ENCODE data around the gene CAPN9. TPM values are rescaled to one million over a fixed set of nuclear protein-coding genes. Genes with fewer than 3 reads are reported as not detected.
A peak's percentile ranks its signal among the peaks of the same experiment; 100 is the strongest.

The CAPN9 gene
- total RNA-seq, 6 experiments from 2014 or later = not detected

- H3K9me3 Mint-ChIP-seq = peaks cover 12% of the 10 kb centered on the region
- peak overlapping the region; percentile 64 for H3K4me3 Mint-ChIP-seq
- peaks cover 94% of the 10 kb centered on the region for H3K4me1 Mint-ChIP-seq (ENCODE audit: low read depth)
- peaks cover 9% of the 10 kb centered on the region; the same call in 1 of the 2 replicates for H3K27me3 Mint-ChIP-seq (ENCODE audit: insufficient read depth)
- H3K36me3 Mint-ChIP-seq (ENCODE audit: low read depth) = peaks cover 63% of the 10 kb centered on the region
- peak overlapping the region; percentile 85 for H3K27ac Mint-ChIP-seq
- DNase-seq = peak; percentile 93
- no peak for TF ChIP-seq CTCF (IDR thresholded peaks at IDR 0.05)
These were observed 102.5 kb downstream of the CAPN9 start for GRCh38 chr1:230849451-230850224.

- DNase-seq = no peak
- Mint-ChIP-seq H3K4me3 (peak overlapping the region; percentile 64), H3K9me3 (peaks cover 12% of the 10 kb centered on the region), H3K27ac (peak overlapping the region; percentile 85), H3K36me3 (ENCODE audit: low read depth) (peaks cover 68% of the 10 kb centered on the region), H3K4me1 (ENCODE audit: low read depth) (peaks cover 94% of the 10 kb centered on the region), H3K27me3 (ENCODE audit: insufficient read depth) (peaks cover 9% of the 10 kb centered on the region)
- TF ChIP-seq CTCF (IDR thresholded peaks at IDR 0.05) = no peak
These were observed 103.4 kb downstream of the CAPN9 start for GRCh38 chr1:230850547-230850946.

GRCh38 chr1:230851291-230851691, 104.1 kb downstream of the CAPN9 start:
- Mint-ChIP-seq H3K4me1 (ENCODE audit: low read depth) (peaks cover 94% of the 10 kb centered on the region), H3K36me3 (ENCODE audit: low read depth) (peaks cover 71% of the 10 kb centered on the region), H3K9me3 (peaks cover 12% of the 10 kb centered on the region), H3K4me3 (peak overlapping the region; percentile 64; the same call in 1 of the 2 replicates), H3K27ac (peak overlapping the region; percentile 85), H3K27me3 (ENCODE audit: insufficient read depth) (peaks cover 9% of the 10 kb centered on the region)
- TF ChIP-seq CTCF (IDR thresholded peaks at IDR 0.05) = no peak
- peak; percentile 67 for DNase-seq

Other genes with a start within 250 kb of the CAPN9 start
- gene COG2, start 104.9 kb upstream of the CAPN9 start, total RNA-seq (2021; fragmentation: NEBNext Ultra II Directional; extraction: Animal tissue kit (Norgen Biotek cat#: 25700)) = 10 to 100 TPM; 17.0 to 23.0 (median 20.6) TPM
- under 1 TPM in 4 of 6 experiments, not detected in 2; 0.09 to 0.19 (median 0.13) TPM for gene AGT, start 33.3 kb upstream of the CAPN9 start, total RNA-seq (2021; fragmentation: NEBNext Ultra II Directional; extraction: Animal tissue kit (Norgen Biotek cat#: 25700))
- gene C1orf198, start 121.1 kb downstream of the CAPN9 start, total RNA-seq (2021; fragmentation: NEBNext Ultra II Directional; extraction: Animal tissue kit (Norgen Biotek cat#: 25700)) = 100 to 1,000 TPM in 1 of 6 experiments, 10 to 100 TPM in 5; 72.4 to 118 (median 88.4) TPM
- gene TTC13, start 231.5 kb downstream of the CAPN9 start, total RNA-seq (2021; fragmentation: NEBNext Ultra II Directional; extraction: Animal tissue kit (Norgen Biotek cat#: 25700)) = 10 to 100 TPM; 10.7 to 14.4 (median 12.4) TPM
- gene ARV1, start 231.7 kb downstream of the CAPN9 start, total RNA-seq (2021; fragmentation: NEBNext Ultra II Directional; extraction: Animal tissue kit (Norgen Biotek cat#: 25700)) = 10 to 100 TPM; 20.0 to 26.8 (median 22.1) TPM

Data from HFFc6 (cell line).